DOHH2 (cell line): ENCODE measurements around the gene NDUFA13.

Source experiments
- CTCF ChIP-seq: fragments of 200-600 bp; sonication (generic); IDR thresholded peaks from one replicate; pipeline ENCODE4 v1.5.1; 2014; ENCODE audit warnings: antibody characterized with exemption, mild to moderate bottlenecking, low read depth, low read length; ENCODE audit not compliant: poor library complexity, severe bottlenecking
- EZH2phosphoT487 ChIP-seq: fragments of 200-600 bp; sonication (generic); IDR thresholded peaks from 2 replicates; pipeline ENCODE4 v1.6.1; 2017; ENCODE audit warnings: borderline replicate concordance, mild to moderate bottlenecking, antibody characterized with exemption, low read length, moderate library complexity, mixed read lengths

- TF ChIP-seq CTCF (no peak), EZH2phosphoT487 (no peak)
Measured at GRCh38 chr19:19475015-19475765, 40.8 kb upstream of the NDUFA13 start.
